HG03095 (cell line): ENCODE results near the gene TAF1D.
"Not testable (repeated sequence)": the region's sequence is repeated elsewhere in the genome, so short reads cannot be mapped to it uniquely, and the experiment has no call there.

Source experiments
- ATAC-seq: cut with Tn5 transposase; IDR thresholded peaks from one replicate; pipeline ENCODE4 v1.9.1; 2021; ENCODE audit warnings: moderate library complexity; ENCODE audit not compliant: unreplicated experiment

Gene TAF1D

GRCh38 chr11:93741094-93741881 lies at the start of gene TAF1D, which contains the start of gene C11orf54:
TSS of gene TAF1D (minus strand) at chr11:93741495. CDS start at chr11:93739304, 2,191 bp downstream.
TSS of gene C11orf54 (plus strand) at chr11:93741672. CDS start at chr11:93747394, 5,722 bp downstream.
- ATAC-seq = peak; percentile 84

GRCh38 chr11:93784935-93785360 lies 43.7 kb upstream of the TAF1D start:
- peak; percentile 23 for ATAC-seq

GRCh38 chr11:93784145-93784934 lies 43.0 kb upstream of the TAF1D start, which contains the start of gene MED17:
TSS of gene MED17 (plus strand) at chr11:93784282. CDS start at chr11:93784514, 232 bp downstream.
- peak; percentile 97 for ATAC-seq

GRCh38 chr11:93783765-93784144 lies 42.5 kb upstream of the TAF1D start:
- peak; percentile 41 for ATAC-seq

GRCh38 chr11:93783362-93783761 lies 42.1 kb upstream of the TAF1D start:
- ATAC-seq = no peak

- no peak for ATAC-seq
Observed at GRCh38 chr11:93775289-93775688, 34.0 kb upstream of the TAF1D start.

- not testable (repeated sequence) for ATAC-seq
Observed at GRCh38 chr11:93774560-93774959, 33.3 kb upstream of the TAF1D start.

GRCh38 chr11:93773601-93774200 lies 32.4 kb upstream of the TAF1D start:
- ATAC-seq = no peak

- ATAC-seq = no peak
Observed at GRCh38 chr11:93773045-93773477, 31.8 kb upstream of the TAF1D start.

- no peak for ATAC-seq
Observed at GRCh38 chr11:93772123-93772522, 30.8 kb upstream of the TAF1D start.

- ATAC-seq = no peak
Observed at GRCh38 chr11:93770160-93770559, 28.9 kb upstream of the TAF1D start.

GRCh38 chr11:93767018-93767417 lies 25.7 kb upstream of the TAF1D start:
- no peak for ATAC-seq

- no peak for ATAC-seq
Observed at GRCh38 chr11:93766504-93766903, 25.2 kb upstream of the TAF1D start.

GRCh38 chr11:93765551-93765950 lies 24.3 kb upstream of the TAF1D start:
- ATAC-seq = no peak

- ATAC-seq = no peak
Observed at GRCh38 chr11:93761910-93762309, 20.6 kb upstream of the TAF1D start.

- not testable (repeated sequence) for ATAC-seq
Observed at GRCh38 chr11:93759123-93759522, 17.8 kb upstream of the TAF1D start.

GRCh38 chr11:93757924-93758865 lies 16.9 kb upstream of the TAF1D start:
- no peak for ATAC-seq

- ATAC-seq = no peak
Observed at GRCh38 chr11:93757301-93757700, 16.0 kb upstream of the TAF1D start.

GRCh38 chr11:93756748-93757147 lies 15.5 kb upstream of the TAF1D start:
- ATAC-seq = no peak

- ATAC-seq = no peak
Observed at GRCh38 chr11:93753241-93753640, 11.9 kb upstream of the TAF1D start.
